ENCODE measurements around the gene ATXN7.

ATXN7 gene

DNA sequence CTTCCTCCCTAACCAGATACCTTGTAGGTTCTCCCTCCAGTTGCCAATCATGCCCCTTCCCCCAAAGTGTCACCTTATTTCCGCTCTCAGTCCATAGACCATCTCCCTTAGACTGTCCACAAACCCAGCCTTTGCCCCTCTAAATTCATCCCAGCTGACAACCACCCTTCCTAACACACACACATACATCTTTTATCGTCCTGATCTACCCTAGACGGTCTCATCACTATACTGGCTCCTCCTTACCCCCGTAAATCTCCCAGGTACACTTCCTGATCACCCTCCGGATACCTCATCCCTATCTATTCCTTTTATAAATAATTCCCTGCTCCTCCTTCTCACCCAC is 890 bp upstream of the ATXN7 start:
- H3K9me3 ChIP-seq (ENCODE audit: control insufficient read depth in 2 of 2, low read length in 2 of 2): no peaks in the 10 kb centered on the region
- H3K4me1 ChIP-seq (ENCODE audit: control insufficient read depth in 2 of 2, insufficient read depth in 2 of 2, low read length in 2 of 2): peaks cover 7 to 11% of the 10 kb centered on the region in 2 donors
- no peaks in the 10 kb centered on the region for H3K27me3 ChIP-seq (ENCODE audit: control insufficient read depth in 2 of 2, insufficient read depth in 2 of 2, low read length in 2 of 2)
- H3K9ac ChIP-seq (ENCODE audit: low read depth in 1 of 2, low read length in 2 of 2): peak overlapping the region; percentile 81 to 93
- peak overlapping the region; percentile 81 to 85 for H3K27ac ChIP-seq (ENCODE audit: low read depth in 2 of 2, low read length in 2 of 2)
- H3K4me3 ChIP-seq (ENCODE audit: low read length in 2 of 2): peak overlapping the region; percentile 87 to 91
- H3K36me3 ChIP-seq (ENCODE audit: control insufficient read depth in 2 of 2, insufficient read depth in 2 of 2, low read length in 2 of 2): no peaks in the 10 kb centered on the region

- Histone ChIP-seq H3K9me3 (ENCODE audit: control insufficient read depth in 2 of 2, low read length in 2 of 2) (no peaks in the 10 kb centered on the region), H3K9ac (ENCODE audit: low read depth in 1 of 2, low read length in 2 of 2) (peak overlapping the region; percentile 66 to 82), H3K4me1 (ENCODE audit: control insufficient read depth in 2 of 2, insufficient read depth in 2 of 2, low read length in 2 of 2) (peaks cover 7 to 11% of the 10 kb centered on the region in 2 donors), H3K27ac (ENCODE audit: low read depth in 2 of 2, low read length in 2 of 2) (peak overlapping the region; percentile 84), H3K36me3 (ENCODE audit: control insufficient read depth in 2 of 2, insufficient read depth in 2 of 2, low read length in 2 of 2) (no peaks in the 10 kb centered on the region), H3K4me3 (ENCODE audit: low read length in 2 of 2) (peak overlapping the region; percentile 66 to 78), H3K27me3 (ENCODE audit: control insufficient read depth in 2 of 2, insufficient read depth in 2 of 2, low read length in 2 of 2) (no peaks in the 10 kb centered on the region)
Observed at GRCh38 chr3:63864008-63864964, 619 bp downstream of the ATXN7 start.

DNA sequence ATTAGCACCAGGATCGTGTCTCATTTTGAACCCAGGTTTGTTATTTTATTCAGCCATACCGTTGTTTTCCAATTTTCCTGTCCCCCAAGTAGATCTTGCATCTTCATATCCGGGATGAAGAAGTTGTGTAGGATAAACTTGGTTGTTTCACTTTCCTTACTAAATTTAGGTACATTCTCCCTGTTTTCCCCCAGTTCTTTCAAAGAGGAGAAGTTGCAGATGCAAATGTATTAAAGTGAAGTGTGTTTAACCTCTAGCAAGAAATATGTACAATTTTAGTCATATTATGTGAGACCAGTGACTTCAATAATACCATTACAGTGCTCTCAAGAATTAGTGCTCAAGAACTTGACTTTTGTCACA is 1.3 kb downstream of the ATXN7 start:
- H3K36me3 ChIP-seq (ENCODE audit: control insufficient read depth in 2 of 2, insufficient read depth in 2 of 2, low read length in 2 of 2): no peaks in the 10 kb centered on the region
- H3K9ac ChIP-seq (ENCODE audit: low read depth in 1 of 2, low read length in 2 of 2): peak overlapping the region in 1 of 2 donors; percentile 82
- H3K9me3 ChIP-seq (ENCODE audit: control insufficient read depth in 2 of 2, low read length in 2 of 2): no peaks in the 10 kb centered on the region
- H3K27ac ChIP-seq (ENCODE audit: low read depth in 2 of 2, low read length in 2 of 2): peak overlapping the region; percentile 84
- H3K27me3 ChIP-seq (ENCODE audit: control insufficient read depth in 2 of 2, insufficient read depth in 2 of 2, low read length in 2 of 2): no peaks in the 10 kb centered on the region
- peak overlapping the region; percentile 66 to 78 for H3K4me3 ChIP-seq (ENCODE audit: low read length in 2 of 2)
- H3K4me1 ChIP-seq (ENCODE audit: control insufficient read depth in 2 of 2, insufficient read depth in 2 of 2, low read length in 2 of 2): peaks cover 7 to 11% of the 10 kb centered on the region in 2 donors

DNA sequence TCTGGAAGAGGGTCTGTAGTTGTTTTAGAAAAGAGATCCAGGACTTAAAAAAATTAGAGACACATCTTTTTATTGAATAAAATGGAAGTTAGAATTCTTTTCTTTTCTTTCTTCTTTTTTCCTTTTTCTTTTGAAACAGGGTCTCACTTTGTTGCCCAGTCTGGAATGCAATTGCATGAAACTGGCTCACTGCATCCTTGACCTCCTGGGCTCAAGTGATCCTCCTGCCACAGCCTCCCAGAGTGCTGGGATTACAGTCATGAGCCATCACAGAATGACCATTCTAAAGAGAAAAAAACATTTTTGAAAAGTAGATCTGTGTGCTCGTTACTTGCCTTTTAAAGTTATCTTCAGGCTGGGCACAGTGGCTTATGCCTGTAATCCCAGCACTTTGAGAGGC is 3.6 kb downstream of the ATXN7 start:
- Histone ChIP-seq H3K9me3 (ENCODE audit: control insufficient read depth in 2 of 2, low read length in 2 of 2) (no peaks in the 10 kb centered on the region), H3K4me1 (ENCODE audit: control insufficient read depth in 2 of 2, insufficient read depth in 2 of 2, low read length in 2 of 2) (peaks cover 5 to 11% of the 10 kb centered on the region in 2 donors), H3K9ac (ENCODE audit: low read depth in 1 of 2, low read length in 2 of 2) (no peak overlapping the region), H3K27ac (ENCODE audit: low read depth in 2 of 2, low read length in 2 of 2) (no peak overlapping the region), H3K4me3 (ENCODE audit: low read length in 2 of 2) (no peak overlapping the region), H3K36me3 (ENCODE audit: control insufficient read depth in 2 of 2, insufficient read depth in 2 of 2, low read length in 2 of 2) (no peaks in the 10 kb centered on the region), H3K27me3 (ENCODE audit: control insufficient read depth in 2 of 2, insufficient read depth in 2 of 2, low read length in 2 of 2) (no peaks in the 10 kb centered on the region)

- Histone ChIP-seq H3K27me3 (ENCODE audit: control insufficient read depth in 2 of 2, insufficient read depth in 2 of 2, low read length in 2 of 2) (no peaks in the 10 kb centered on the region), H3K36me3 (ENCODE audit: control insufficient read depth in 2 of 2, insufficient read depth in 2 of 2, low read length in 2 of 2) (no peaks in the 10 kb centered on the region), H3K27ac (ENCODE audit: low read depth in 2 of 2, low read length in 2 of 2) (no peak overlapping the region), H3K4me3 (ENCODE audit: low read length in 2 of 2) (no peak overlapping the region), H3K4me1 (ENCODE audit: control insufficient read depth in 2 of 2, insufficient read depth in 2 of 2, low read length in 2 of 2) (peaks cover 0 to 3% of the 10 kb centered on the region in 2 donors), H3K9ac (ENCODE audit: low read depth in 1 of 2, low read length in 2 of 2) (no peak overlapping the region), H3K9me3 (ENCODE audit: control insufficient read depth in 2 of 2, low read length in 2 of 2) (no peaks in the 10 kb centered on the region)
Observed at GRCh38 chr3:63869940-63870614, 6.4 kb downstream of the ATXN7 start.

DNA sequence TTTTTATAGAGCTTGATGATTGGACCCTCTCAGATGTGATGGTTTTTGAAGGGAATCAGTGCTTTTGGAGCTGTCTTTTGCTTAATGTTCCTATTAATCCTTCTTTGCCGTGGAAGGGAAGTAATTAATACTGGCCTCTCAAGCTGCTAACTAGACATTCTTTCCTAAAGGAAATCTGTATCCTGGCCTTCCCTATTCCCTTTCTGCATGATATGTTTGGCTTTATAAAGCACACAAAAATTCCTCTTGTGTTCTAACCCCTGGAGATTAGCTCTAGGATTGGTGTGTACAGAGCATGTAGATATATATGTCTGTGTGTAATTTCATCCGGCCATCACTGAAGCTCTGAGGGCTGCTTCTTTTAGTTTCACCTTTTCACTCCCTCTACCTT is 6.9 kb downstream of the ATXN7 start:
- no peak overlapping the region for H3K27ac ChIP-seq (ENCODE audit: low read depth in 2 of 2, low read length in 2 of 2)
- no peaks in the 10 kb centered on the region for H3K36me3 ChIP-seq (ENCODE audit: control insufficient read depth in 2 of 2, insufficient read depth in 2 of 2, low read length in 2 of 2)
- H3K9me3 ChIP-seq (ENCODE audit: control insufficient read depth in 2 of 2, low read length in 2 of 2): no peaks in the 10 kb centered on the region
- H3K27me3 ChIP-seq (ENCODE audit: control insufficient read depth in 2 of 2, insufficient read depth in 2 of 2, low read length in 2 of 2): no peaks in the 10 kb centered on the region
- H3K4me1 ChIP-seq (ENCODE audit: control insufficient read depth in 2 of 2, insufficient read depth in 2 of 2, low read length in 2 of 2): peaks cover 0 to 2% of the 10 kb centered on the region in 2 donors
- H3K9ac ChIP-seq (ENCODE audit: low read depth in 1 of 2, low read length in 2 of 2): no peak overlapping the region
- no peak overlapping the region for H3K4me3 ChIP-seq (ENCODE audit: low read length in 2 of 2)

DNA sequence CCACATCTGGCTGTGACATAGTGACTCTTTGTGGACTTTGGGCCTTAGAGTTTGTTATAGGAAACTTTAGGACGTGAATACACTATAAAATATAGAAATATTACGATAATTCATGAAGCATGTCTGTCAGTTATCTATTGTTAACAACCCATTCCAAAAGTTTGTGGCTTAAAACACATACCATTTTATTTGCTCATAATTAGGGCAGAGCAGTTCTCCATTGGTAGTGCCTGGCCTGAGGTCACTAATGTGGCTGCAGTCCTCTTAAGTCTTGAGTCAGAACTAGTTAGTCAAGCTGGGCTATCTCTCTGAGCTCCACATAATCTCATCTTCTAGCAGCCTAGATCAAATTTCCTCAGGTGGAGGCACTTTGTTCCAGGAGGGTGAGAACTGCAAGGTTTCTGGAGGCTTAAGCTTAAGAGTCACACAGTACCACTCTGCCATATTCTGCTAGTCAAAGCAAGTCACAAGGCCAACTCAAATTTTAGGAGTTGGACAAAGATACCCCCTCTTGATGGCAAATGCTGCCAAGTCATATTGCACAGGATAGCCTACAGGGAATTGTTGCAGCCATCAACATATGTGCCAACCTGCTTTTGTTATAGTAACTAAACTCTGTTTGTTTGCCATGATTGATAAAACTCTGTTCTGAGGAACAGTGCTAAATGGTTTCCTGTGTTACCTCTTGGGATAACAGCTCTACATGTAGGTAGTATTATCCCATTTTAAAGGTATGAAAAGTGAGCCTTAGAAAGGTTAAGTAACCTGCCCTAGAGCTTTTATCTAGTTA is 8.7 kb downstream of the ATXN7 start:
- Histone ChIP-seq H3K4me3 (ENCODE audit: low read length in 2 of 2) (no peak overlapping the region), H3K9me3 (ENCODE audit: control insufficient read depth in 2 of 2, low read length in 2 of 2) (no peaks in the 10 kb centered on the region), H3K36me3 (ENCODE audit: control insufficient read depth in 2 of 2, insufficient read depth in 2 of 2, low read length in 2 of 2) (no peaks in the 10 kb centered on the region), H3K27ac (ENCODE audit: low read depth in 2 of 2, low read length in 2 of 2) (no peak overlapping the region), H3K9ac (ENCODE audit: low read depth in 1 of 2, low read length in 2 of 2) (no peak overlapping the region), H3K4me1 (ENCODE audit: control insufficient read depth in 2 of 2, insufficient read depth in 2 of 2, low read length in 2 of 2) (peaks cover 0 to 5% of the 10 kb centered on the region in 2 donors), H3K27me3 (ENCODE audit: control insufficient read depth in 2 of 2, insufficient read depth in 2 of 2, low read length in 2 of 2) (no peaks in the 10 kb centered on the region)

GRCh38 chr3:63874769-63875168 is 11.1 kb downstream of the ATXN7 start:
- Histone ChIP-seq H3K36me3 (ENCODE audit: control insufficient read depth in 2 of 2, insufficient read depth in 2 of 2, low read length in 2 of 2) (no peaks in the 10 kb centered on the region), H3K4me3 (ENCODE audit: low read length in 2 of 2) (no peak overlapping the region), H3K9me3 (ENCODE audit: control insufficient read depth in 2 of 2, low read length in 2 of 2) (no peaks in the 10 kb centered on the region), H3K4me1 (ENCODE audit: control insufficient read depth in 2 of 2, insufficient read depth in 2 of 2, low read length in 2 of 2) (peaks cover 0 to 8% of the 10 kb centered on the region in 2 donors), H3K27me3 (ENCODE audit: control insufficient read depth in 2 of 2, insufficient read depth in 2 of 2, low read length in 2 of 2) (no peaks in the 10 kb centered on the region), H3K27ac (ENCODE audit: low read depth in 2 of 2, low read length in 2 of 2) (no peak overlapping the region), H3K9ac (ENCODE audit: low read depth in 1 of 2, low read length in 2 of 2) (no peak overlapping the region)

GRCh38 chr3:63875510-63875909 is 11.8 kb downstream of the ATXN7 start:
- Histone ChIP-seq H3K9me3 (ENCODE audit: control insufficient read depth in 2 of 2, low read length in 2 of 2) (no peaks in the 10 kb centered on the region), H3K4me3 (ENCODE audit: low read length in 2 of 2) (no peak overlapping the region), H3K4me1 (ENCODE audit: control insufficient read depth in 2 of 2, insufficient read depth in 2 of 2, low read length in 2 of 2) (peaks cover 0 to 13% of the 10 kb centered on the region in 2 donors), H3K27me3 (ENCODE audit: control insufficient read depth in 2 of 2, insufficient read depth in 2 of 2, low read length in 2 of 2) (no peaks in the 10 kb centered on the region), H3K9ac (ENCODE audit: low read depth in 1 of 2, low read length in 2 of 2) (no peak overlapping the region), H3K36me3 (ENCODE audit: control insufficient read depth in 2 of 2, insufficient read depth in 2 of 2, low read length in 2 of 2) (no peaks in the 10 kb centered on the region), H3K27ac (ENCODE audit: low read depth in 2 of 2, low read length in 2 of 2) (no peak overlapping the region)

DNA sequence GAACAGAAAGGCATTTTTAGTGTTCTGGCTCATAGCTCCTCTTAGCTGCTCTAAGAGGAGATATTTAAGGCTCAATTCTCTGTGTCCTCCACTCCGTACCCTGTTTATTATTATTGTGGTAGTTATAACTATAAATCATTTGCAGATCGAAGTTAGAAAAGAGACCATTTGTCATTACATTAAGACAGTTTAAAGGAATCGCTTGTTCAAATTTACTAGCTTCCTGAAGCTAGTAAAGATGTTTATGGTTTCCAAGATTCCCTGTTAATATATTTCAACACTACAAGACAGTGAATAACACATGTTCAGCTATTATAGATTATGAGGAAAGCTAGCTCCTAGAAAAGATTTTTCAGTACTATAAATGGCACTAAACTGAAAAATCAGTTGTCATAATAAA is 12.6 kb downstream of the ATXN7 start:
- H3K4me1 ChIP-seq (ENCODE audit: control insufficient read depth in 2 of 2, insufficient read depth in 2 of 2, low read length in 2 of 2): peaks cover 0 to 18% of the 10 kb centered on the region in 2 donors
- H3K9me3 ChIP-seq (ENCODE audit: control insufficient read depth in 2 of 2, low read length in 2 of 2): no peaks in the 10 kb centered on the region
- no peaks in the 10 kb centered on the region for H3K36me3 ChIP-seq (ENCODE audit: control insufficient read depth in 2 of 2, insufficient read depth in 2 of 2, low read length in 2 of 2)
- H3K9ac ChIP-seq (ENCODE audit: low read depth in 1 of 2, low read length in 2 of 2): no peak overlapping the region
- H3K27me3 ChIP-seq (ENCODE audit: control insufficient read depth in 2 of 2, insufficient read depth in 2 of 2, low read length in 2 of 2): no peaks in the 10 kb centered on the region
- no peak overlapping the region for H3K4me3 ChIP-seq (ENCODE audit: low read length in 2 of 2)
- H3K27ac ChIP-seq (ENCODE audit: low read depth in 2 of 2, low read length in 2 of 2): no peak overlapping the region
